NCI-H2107 (cell line): ENCODE measurements around the gene EPHB2.
"Not testable (repeated sequence)": the region's sequence is repeated elsewhere in the genome, so short reads cannot be mapped to it uniquely, and the experiment has no call there.

ENCODE experiments used
- DNase-seq: peaks from one replicate; lab custom pipeline; 2025; lab: John Stamatoyannopoulos, UW

EPHB2 gene

DNA sequence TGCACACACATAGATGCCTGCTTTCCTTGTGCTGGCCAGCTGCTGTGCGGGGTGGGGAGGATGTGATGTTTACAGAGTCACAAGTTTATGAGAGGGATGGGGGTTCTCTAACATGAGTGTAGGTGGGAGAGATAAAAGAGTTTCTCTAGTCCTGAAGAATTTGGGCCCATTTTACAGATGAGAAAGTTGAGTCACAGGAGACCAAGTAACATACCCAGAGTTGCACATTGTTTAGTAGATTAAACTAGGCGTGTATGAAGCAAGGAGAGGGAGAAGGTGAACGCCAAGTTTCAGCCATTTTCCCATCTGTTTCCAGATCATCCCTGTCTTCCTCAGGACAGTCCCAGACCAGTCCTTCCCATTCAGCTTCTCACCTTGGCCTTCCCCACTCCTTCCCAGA lies 126.7 kb downstream of the EPHB2 start:
- DNase-seq: no peak

GRCh38 chr1:22838965-22839364 lies 128.3 kb downstream of the EPHB2 start:
- DNase-seq: no peak

DNA sequence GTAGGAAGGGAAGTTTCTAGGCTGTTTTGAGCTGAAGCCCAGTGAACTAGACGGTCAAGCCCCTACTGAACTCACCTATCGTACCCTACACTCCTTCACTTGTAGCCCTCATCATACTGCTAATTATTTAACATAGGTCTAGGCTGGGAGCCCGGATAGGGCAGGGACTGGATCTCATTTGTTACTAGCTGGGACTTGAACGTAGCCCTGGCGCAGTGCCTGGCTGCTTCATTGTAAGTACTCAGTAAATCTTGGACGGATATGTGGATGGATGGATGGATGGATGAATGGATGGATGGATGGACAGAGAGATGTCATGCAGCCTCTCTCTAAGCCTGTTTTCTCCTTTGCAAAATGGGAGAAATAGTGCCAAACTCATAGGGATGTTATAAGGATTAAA lies 129.2 kb downstream of the EPHB2 start:
- DNase-seq: no peak

- no peak for DNase-seq
Observed at GRCh38 chr1:22841142-22841541, 130.5 kb downstream of the EPHB2 start.

- no peak for DNase-seq
Observed at GRCh38 chr1:22841860-22842281, 131.2 kb downstream of the EPHB2 start.

- not testable (repeated sequence) for DNase-seq
Observed at GRCh38 chr1:22843441-22844183, 133.0 kb downstream of the EPHB2 start.

DNA sequence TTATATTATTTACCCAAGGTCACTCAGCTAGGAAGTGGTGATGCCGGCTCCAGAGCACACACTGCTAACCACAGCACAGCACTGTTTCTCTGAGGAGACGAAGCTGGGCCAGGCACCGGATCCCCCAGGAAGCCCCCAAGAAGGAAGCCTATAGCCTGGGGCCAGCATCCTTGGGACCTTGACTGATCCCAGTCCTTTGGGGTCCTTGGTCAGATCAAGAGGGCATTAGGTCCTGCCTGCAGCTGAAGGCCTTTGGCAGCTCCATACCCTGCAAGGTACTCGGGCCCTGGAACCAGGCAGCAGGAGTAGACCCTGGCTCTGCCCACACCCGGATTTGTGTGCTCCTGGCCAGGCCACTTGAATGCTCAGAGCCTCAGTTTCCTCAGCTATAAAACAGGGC lies 134.0 kb downstream of the EPHB2 start:
- DNase-seq: no peak

DNA sequence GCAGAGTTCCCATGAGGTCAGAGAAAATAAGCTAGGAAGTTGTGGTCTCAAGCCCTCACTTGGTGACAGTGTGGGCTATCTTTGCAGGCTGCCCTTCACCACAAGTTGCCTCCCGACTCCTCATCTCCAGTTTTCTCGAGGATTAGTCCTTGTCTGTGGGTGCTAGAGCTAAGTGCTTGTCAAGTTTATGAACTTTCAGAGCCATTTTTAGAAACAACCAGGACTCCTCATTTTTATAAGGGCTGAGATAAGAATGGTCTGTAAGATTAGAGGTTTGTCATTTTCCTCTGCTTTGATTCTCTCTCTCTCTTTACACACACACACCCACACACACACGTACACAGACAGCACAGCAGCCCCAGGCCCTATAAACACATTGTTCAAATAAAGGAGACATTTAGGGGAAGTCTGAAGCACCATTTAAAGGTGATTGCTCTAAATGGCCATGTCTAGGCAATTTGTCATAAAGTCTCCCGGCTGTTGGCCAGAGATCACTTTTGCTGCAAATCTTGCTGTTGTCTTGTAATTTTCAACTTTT lies 134.8 kb downstream of the EPHB2 start:
- no peak for DNase-seq

DNA sequence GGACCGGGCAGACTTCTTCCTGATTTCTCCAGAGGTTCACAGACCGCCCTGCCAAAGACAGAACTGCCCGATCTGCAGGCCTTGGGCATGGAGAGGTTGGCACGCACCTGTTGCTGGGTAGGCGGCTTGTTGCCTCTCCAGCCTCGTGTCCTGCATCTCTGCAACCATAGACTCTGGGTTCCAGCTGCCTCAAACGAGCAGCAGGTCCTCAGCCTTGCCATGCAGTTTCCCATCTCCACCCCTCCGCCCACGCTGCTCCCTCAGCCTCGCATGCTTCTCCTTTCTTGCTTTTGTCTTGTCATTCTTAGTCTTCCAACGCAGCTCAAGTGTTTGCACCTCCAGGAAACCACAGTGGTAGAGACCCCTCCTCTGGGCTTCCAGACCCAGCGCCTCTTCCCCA lies 135.8 kb downstream of the EPHB2 start:
- DNase-seq: no peak

DNA sequence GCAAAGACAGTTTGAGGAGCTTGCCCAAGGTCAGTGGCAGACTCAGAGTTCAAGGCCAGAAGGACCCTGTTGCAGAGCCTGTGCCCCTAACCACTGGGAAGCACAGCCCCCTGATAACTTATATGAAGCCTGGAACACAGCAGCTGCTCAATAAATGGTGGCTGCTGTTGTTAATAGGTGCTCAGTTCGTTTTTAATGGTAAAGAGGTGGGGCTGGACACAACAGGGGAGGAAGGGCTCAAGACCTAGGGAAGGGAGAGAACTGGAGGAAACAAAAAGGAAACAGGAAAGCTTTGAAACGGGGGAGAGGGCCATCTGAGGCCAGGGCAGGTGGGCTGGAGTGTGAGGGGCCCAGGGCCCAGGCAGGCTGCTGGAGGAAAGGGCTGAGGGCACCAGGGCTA lies 136.6 kb downstream of the EPHB2 start:
- DNase-seq: no peak

DNA sequence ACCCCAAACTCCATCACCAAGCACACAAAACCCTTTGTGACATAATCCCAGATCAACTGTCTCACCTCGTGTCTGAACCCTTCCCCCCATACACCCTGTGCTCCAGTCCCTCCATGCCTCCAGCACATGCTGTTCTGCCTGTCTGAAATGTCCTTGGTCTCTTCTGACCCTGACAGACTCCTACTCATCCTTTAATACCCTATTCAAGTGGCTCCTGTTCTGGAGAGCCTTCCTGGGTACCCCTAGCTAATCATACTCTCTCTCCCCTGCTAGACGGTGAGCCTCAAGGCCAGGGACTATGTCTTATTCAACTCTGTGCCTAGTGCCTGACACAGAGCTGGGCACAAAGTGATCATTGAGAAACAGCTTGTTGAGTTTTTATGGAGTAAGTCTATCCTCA lies 137.1 kb downstream of the EPHB2 start:
- DNase-seq: no peak

GRCh38 chr1:22848405-22848804 lies 137.8 kb downstream of the EPHB2 start:
- DNase-seq: no peak

GRCh38 chr1:22849770-22850169 lies 139.1 kb downstream of the EPHB2 start:
- DNase-seq: no peak

GRCh38 chr1:22850281-22850680 lies 139.6 kb downstream of the EPHB2 start:
- no peak for DNase-seq

GRCh38 chr1:22850681-22851080 lies 140.0 kb downstream of the EPHB2 start:
- no peak for DNase-seq

- no peak for DNase-seq
Observed at GRCh38 chr1:22851517-22851916, 140.9 kb downstream of the EPHB2 start.

DNA sequence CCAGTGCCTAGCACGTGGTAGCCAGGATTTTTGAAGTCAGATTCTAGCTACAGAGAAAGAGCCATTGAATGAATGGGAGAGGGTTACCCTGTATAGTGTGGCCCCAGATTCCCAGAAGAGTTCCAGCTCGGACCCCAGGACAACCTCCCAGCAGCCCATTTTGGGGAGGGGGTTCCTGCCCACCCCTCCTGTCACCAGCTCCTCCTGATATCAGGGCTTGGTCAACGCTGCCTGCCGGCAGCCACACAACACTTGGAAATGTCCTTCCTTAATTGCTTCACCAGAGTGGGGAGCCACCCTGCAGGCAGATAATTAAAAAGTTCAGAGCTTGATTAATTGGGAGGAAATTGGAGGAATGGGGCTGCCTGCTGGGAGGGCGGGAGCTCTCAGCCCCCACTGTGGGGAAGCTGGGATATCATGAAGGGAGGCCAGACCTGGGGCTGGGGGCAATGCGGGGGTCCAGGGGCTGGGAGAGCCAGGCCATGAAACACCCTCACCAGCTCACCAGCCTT lies 141.6 kb downstream of the EPHB2 start:
- no peak for DNase-seq

DNA sequence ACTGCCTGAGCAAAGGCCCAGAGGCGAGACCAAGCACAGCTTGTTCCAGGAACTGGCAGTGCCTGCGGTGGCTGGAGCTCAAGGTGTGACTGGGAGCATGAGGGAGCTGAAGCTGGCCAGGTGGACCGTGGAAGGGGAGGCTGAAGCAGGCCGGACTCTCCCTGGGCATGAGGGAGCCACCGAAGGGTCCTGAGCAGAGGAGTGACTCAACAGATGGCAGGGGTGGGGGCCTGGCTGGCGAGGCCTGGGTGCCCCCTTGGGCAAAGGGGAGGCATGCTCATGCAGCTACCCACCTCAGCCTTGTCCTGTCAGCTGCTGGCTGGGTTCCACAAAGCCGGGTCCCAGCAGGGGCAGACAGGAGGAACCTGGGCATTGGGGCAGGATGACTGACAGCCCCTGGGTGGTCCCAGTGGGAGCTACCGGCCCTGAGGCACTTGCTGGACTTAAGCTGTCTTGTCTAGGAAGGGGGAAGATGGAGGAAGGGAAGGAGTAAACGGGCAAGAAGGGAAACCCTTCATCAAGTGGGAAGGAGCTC lies 143.1 kb downstream of the EPHB2 start:
- no peak for DNase-seq

DNA sequence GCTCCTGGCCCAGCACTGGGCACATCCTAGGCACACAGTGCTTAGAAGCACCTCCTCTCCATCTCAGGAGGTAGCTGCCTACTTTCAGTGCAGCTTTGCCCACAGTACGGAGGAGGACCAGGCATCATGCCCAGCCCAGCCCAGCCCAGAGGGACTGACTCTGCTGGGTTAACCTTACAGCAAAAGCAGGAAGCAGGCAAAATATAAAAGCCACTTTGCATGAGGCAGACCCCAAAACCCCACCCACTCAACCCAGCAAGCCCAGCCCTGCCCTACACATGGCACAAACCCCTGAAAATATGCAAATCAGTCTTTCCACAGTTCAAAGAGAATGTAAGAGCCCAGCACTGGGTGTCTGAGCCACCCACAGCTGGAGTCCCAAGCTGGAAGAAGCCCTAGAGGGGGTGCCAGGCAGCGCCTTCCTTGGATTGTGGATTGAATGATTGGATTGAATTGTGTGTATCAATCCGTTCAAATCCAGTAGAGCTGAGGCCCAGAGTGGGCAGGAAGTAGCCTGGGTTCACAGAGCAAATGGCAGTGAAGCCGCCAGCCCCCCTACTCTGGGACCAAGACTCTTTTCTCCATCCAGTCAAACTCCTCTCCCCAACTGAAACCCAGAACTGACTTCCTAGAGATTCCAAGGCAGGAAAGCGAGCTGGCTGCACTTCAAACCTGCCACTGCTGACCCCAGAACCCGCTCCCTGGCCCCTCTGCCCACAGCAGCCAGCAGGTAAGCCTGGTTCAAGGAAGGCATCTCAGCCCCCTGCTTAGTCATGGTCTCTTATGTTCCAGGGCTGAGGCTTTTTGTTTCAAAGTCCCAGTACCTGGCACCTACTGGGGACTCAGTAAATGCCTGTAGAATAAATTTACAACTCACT lies 144.3 kb downstream of the EPHB2 start:
- no peak for DNase-seq

DNA sequence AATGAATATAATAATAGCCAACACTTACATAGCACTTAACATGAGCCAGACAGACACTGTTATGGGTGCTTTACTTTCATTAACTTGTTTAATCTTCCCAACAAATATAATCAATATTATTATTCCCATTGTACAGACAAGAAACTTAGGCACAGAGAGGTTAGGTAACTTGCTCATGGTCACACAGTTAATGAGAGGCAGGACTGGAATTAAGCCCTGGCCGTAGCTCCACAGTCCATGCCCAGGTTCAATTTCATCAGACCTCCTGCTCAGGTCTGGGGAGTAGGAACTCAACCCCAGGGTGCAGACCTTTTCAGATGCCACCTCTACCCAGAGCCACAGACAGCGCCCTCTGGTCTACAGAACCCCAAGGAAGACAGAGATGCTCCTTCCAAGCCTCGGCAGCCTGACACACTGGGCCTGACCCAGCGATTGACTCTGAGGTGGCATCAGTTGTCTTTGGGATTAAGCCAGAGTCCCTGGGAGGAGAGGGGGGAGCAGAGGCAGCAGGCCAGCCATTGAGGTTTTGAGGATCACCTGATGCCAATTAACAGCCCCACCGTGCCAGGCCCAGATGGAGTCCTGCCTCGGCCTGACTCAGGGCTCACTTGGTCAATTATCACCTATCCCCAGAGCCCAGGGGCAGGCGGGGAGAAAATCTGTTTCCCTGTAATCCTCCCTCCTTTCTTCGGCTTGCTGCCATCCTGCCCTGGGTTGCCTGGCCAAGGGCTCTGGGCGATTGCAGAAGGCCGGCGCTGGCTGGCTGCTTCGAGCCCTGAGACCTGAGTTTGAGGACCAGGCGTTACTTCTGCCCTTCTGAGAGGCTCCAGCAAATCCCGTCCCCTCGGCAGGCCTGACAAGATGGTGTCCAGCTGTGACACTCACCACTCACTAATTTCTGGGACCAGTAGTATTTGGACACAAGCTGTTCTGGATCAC lies 145.3 kb downstream of the EPHB2 start:
- DNase-seq: no peak

- DNase-seq: no peak
Observed at GRCh38 chr1:22857661-22858060, 147.0 kb downstream of the EPHB2 start.
